Measurements from ENCODE around the gene STX1A.
"Not testable (repeated sequence)": the region's sequence is repeated elsewhere in the genome, so short reads cannot be mapped to it uniquely, and the experiment has no call there.

Gene STX1A

DNA sequence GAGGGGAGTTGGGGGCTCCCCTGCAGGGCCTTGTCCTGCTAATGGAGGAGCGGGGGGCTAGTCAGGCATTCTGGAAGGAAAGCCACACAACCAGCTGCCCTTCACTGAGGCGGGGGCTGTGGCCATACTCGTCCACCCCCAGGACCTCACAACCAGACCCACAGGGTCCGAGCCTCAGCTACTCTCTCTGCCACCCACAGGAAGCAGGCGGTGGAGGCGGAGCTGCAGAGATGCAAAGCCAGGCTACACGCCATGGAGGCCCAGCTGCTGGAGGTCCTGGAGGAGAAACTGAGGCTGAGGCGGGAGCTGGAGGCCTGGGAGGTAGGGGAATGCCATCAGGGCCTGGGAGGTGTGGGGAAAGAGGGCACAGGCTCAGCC, 16.0 kb upstream of the STX1A start:
- no peak for ATAC-seq
- no peak for DNase-seq

DNA sequence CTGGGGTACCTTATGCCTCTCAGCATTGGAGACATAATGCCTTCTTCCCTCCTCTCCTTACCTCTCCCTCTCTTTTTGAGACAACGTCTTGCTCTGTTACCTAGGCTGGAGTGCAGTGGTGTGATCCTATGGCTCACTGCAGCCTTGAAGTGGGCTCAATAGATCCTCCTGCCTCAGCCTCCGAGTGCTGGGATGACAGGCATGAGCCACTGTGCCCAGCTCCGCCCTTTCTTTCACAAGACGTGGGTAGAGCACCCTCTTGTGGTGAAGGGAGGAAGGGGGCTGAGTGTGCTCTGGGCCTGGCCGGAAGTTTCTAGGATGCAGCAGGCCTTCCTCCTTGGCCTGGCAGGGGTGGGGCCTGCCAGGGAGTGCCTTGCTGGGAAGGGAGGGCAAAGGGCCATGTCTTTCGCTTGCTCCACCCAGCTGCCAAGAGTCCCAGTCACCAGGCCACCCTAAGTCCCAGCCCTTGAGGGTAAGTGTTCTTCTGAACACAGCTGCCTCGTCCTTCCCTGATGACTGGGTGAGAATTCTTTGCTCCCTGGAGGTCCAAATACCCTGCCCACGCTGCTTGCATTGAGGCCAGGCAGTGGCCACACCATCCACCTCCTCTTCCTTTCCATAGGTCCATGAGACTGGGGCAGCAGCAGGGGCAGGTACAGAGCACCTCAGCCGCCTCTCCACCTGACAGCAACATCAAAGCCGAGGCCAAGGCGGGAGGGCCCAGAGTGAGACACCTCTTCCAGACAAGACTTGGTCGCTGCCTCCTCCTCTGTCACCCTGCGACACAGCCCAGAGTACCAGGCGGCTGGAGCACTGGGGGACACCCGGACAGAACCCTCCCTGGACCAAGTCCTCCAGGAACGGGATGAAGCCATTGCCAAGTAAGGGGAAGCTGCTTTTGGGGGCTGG, 15.4 kb upstream of the STX1A start:
- DNase-seq (peak; percentile 84), ATAC-seq (peak; percentile 62)

DNA sequence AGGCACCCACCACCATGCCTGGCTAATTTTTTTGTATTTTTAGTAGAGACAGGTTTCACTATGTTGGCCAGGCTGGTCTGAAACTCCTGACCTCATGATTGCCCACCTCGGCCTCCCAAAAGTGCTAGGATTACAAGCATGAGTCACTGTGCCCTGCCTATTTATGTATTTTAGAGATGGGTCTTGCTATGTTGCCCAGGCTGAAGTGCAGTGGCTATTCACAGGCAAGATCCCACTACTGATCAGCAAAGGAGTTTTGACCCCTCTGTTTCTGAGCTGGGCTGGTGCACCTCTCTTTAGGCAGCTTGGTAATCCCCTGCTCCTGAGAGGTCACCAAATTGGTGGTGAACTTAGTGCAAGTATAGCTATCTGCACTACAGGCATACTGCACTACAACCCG, 12.9 kb upstream of the STX1A start:
- DNase-seq (no peak), ATAC-seq (no peak)

DNA sequence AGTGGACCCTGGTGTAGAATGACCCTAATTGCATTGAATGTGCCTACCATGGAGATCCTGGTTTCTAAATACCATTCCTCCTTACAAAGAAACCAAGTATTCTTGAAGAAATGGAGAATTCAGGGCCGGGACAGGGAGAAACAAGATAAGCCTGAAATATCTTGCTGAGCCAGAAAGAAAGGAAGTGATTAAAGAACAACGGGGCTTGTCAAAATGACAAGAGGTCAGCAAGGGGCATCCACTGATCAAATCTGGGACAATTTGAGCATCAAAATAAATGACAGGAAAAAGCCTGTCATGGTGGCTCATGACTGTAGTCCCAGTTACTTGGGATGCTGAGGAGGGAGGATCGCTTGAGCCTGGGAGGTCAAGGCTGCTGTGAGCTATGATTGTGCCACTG, 11.0 kb upstream of the STX1A start:
- DNase-seq = no peak
- ATAC-seq = no peak

- DNase-seq (no peak), ATAC-seq (no peak)
Measured at GRCh38 chr7:73728551-73728950, 9.1 kb upstream of the STX1A start.

DNA sequence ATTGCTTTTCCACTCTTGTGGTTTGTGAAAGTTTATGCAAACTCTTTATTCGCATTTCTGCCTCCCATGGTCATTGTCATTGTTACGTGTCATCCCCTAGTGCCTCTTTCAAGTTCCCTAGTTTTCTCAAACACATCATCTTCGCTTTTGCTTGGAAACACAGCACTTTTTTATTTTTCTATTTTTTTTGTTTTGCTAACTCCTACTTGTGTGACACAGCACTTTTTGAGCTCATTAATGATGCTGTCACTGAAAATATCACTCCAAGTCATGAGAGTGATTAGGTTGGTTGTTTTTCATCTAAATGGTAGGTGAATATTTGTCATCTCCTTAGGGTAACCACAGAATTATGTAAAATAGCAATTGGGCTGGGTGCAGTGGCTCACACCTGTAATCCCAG, 8.5 kb upstream of the STX1A start:
- DNase-seq (no peak), ATAC-seq (no peak)

DNA sequence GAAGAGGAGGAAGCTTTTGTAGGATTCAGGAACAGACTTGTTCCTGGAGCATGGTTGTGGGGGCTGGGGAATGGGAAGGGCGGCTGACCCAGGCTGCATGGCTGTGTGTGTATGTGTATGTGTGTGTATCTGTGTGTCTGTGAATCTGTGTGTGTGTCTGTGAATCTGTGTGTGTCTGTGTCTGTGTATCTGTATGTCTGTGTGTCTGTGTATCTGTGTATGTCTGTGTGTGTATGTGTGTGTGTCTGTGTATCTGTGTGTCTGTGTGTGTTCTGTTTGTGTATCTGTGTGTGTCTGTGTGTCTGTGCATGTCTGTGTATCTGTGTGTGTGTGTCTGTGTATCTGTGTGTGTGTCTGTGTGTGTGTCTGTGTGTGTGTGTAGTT, 6.6 kb upstream of the STX1A start:
- ATAC-seq = peak; percentile 19

DNA sequence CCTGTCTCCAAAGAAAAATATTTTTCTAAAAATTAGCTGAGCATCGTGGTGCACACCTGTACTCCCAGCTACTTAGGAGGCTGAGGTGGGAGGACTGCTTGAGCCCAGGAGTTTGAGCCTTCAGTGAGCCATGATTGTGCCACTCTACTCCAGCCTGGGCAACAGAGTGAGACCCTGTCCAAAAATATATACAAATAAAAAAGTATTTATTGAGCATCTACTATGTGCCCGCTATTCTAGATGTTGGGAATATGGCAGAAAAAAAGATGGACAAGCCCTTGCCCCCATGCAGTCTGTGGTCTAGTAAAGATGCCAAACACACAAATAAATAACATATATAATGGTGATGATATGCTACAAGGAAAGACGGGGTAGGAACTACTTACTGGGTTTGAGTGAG, 4.3 kb upstream of the STX1A start:
- ATAC-seq = no peak
- DNase-seq = no peak

More for the DNA sequence above, 6.6 kb upstream of the STX1A start:
- no peak for DNase-seq

DNA sequence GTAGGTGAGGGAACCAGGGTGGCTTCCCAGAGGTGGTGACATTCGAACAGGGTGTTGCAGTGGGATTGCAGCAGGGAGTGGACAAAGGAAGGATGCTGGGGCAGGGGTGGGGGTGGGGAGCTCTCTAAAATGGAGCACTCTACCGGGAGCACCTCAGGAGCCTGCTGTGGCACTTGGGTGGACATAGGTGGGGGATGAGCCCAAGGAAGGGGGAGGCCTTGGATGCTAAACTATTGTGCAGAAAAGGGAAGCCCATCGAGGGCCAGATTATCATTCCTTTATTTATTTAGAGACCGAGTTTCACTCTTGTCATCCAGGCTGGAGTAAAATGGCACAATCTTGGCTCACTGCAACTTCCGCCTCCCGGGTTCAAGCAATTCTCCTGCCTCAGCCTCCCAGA, 3.3 kb upstream of the STX1A start:
- DNase-seq = no peak
- no peak for ATAC-seq

- DNase-seq, ATAC-seq: not testable (repeated sequence)
Measured at GRCh38 chr7:73722182-73722581, 2.7 kb upstream of the STX1A start.

DNA sequence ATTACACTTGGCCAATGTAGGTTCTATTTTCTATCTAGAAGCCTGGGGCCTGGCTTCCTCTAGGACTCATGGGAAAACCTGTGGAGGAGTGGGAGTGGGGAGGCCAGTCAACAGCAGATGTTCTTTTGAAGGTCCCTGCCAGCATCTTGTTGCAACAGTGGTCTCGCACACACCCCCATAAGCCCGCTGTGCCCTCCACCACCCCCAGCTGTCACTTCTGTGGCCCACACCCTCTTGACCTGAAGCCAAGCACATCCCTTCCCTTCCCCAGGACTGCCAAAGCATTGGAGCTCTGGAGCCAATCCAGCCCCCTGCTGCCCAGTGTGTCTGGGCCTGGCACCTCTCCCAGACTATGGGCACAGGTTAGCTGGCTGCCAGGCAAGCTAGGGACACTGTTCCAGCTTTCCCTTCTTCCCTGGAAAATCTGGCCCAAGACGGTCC, 1.9 kb upstream of the STX1A start:
- ATAC-seq = no peak
- no peak for DNase-seq

DNA sequence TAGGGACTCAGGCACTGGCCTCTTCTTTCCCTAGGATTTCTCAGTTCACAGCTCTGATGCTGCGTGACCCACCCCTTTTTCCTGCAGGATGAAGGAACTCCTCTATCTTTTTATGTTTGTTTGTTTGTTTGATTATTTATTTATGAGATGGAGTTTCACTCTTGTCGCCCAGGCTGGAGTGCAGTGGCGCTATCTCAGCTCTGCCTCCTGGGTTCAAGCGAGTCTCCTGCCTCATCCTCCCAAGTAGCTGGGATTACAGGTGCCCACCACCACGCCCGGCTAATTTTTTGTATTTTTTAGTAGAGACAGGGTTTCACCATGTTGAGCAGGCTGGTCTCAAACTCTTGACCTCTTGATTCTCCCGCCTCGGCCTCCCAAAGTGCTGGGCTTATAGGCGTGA, 974 bp upstream of the STX1A start:
- ATAC-seq, DNase-seq: not testable (repeated sequence)

DNA sequence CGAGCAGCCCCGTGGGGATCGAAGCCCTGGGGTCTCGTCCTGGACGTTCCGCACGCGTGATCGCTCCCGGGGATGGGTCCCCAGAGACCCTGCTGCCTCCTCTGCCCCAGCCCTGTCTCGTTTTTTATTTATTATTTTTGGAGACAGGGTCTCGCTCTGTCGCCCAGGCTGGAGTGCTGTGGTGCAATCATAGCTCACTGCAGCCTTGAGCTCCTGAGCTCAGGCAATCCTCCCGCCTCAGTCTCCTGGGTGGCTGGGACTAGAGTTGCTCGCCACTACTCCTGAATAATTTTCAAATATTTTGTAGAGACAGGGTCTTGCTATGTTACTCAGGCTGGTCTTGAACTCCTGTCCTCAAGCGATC, 319 bp upstream of the STX1A start:
- DNase-seq = no peak
- no peak for ATAC-seq

GRCh38 chr7:73718438-73718881, 1.0 kb downstream of the STX1A start:
- DNase-seq = peak; percentile 53
- ATAC-seq = no peak

DNA sequence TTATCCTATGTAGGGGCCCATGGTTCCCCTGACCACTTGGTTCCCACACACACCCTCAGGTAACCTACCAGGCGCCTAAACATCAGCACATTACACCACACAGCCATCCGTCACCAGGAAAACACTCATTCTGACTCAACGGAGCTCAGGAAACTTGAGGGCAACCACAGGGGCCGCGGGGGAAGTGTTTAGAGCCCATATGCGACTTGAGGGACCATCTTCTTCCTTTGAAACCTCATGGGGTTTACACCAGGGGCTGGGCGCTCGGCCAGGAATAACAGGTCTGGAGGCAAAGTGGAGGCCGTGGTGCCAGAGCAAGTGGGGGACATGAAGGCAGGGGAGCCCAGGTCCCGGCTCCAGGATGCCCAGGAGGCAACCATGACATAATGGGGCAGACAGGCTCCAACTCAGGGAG, 1.5 kb downstream of the STX1A start:
- peak; percentile 72 for ATAC-seq
- peak; percentile 82 for DNase-seq

DNA sequence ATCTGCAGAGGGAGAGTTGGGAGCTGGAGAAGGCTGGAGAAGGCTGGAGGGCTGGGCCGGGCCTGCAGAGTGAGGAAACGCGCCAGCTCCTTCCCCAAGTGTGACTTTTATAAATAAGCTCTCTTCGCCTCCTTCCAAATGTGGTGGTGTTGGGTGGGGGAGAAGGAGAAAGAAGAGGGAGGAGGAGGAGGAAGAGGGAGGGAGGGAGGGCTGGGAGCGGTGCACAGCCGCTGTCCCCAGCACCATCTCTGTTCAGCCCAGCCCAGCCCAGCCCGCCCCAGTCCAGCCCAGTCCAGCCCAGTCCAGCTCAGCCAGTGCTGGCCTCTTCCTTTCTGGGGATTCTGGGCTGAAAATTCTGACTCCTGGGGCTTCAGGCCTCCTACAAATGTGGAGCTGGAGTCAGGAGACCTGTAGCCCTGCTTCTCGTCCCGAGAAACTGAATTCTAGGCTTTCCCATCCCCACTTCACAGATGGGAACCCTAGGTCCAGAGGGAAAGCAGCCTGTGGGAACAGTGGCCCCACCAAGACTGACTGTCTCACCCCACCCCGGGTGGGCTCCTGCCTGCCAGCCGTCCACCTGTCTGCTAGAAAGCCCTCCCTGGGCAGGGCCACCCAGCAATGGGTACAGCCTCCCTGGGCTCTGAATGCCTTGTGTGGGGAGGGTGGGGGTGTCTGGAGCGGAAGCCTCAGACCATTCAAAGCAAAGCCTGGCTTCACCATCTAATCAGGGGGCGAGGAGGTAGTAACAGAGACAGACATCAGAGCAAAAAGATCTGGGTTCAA, 2.3 kb downstream of the STX1A start:
- no peak for DNase-seq
- ATAC-seq = peak; percentile 0

- DNase-seq (no peak), ATAC-seq (no peak)
Measured at GRCh38 chr7:73716318-73716890, 3.1 kb downstream of the STX1A start.

DNA sequence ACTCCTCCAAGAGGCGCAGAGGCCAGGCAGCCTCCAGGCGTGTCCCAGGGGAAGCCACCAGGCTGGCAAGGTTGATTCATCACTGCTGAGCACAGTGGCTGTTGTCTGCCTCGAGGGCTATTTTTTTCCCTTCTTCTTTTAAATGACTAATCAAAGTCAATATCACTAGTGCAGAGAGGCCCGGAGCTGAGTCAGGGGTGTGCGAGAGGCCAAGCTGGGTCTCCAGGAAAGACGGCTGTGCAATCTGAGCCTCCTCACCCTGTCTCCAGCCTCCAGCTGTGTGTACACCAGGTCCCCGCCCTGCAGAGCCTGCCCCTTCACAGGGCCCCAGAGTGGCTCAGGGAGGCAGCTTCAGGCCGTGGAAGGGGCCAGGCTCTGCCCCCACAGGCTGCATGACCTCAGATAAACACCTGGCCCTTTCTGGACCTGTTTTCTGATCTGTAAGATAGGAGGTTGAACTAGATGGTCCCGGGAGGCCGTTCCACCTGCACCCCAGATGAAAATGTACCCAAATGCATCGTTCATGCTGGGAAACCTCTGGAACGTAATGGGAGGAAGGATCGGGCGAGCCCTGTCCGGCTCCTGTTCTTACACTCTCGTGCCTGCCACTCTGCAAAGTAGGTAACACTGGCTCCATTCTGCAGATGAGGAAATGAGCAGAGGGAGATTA, 3.7 kb downstream of the STX1A start:
- ATAC-seq = peak; percentile 77
- peak; percentile 77 for DNase-seq

DNA sequence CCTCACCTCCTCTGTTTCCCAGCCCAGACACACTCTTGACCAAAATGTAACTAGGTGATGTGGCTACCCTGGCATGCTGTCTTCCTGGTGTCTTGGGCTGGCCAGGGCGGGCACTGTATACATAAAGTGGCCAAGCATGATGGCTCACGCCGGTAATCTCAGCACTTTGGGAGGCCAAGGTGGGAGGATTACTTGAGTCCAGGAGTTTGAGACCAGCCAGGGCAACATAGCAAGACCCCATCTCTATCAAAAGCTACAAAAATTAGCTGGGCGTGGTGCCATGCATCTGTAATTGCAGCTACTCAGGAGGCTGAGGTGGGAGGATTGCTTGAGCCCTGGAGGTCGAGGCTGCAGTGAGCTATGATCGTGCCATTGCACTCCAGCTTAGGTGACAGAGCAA, 6.2 kb downstream of the STX1A start:
- ATAC-seq, DNase-seq: not testable (repeated sequence)

DNA sequence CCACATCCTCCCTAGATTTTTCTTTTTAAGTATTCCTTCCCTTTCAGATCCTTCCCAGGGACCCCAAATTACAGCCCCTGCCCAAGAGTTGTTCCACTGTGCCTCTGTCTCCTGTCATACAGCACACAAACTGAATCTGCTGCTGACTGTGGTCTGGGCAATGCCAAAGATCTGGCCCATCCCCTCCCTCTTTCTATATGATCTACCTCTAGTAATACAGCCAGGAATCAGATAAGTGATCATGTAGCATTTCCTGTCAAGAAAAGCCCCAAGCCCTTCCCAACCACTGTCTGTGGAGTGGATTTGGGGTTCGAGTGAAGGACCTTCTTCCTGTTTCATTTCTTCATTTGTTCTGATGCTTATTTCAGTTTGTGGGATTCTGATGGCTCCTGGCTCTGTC, 6.7 kb downstream of the STX1A start:
- no peak for DNase-seq

GRCh38 chr7:73708961-73709549, 10.4 kb downstream of the STX1A start:
- DNase-seq (no peak), ATAC-seq (no peak)

More for the DNA sequence above, 6.7 kb downstream of the STX1A start:
- ATAC-seq = no peak

DNA sequence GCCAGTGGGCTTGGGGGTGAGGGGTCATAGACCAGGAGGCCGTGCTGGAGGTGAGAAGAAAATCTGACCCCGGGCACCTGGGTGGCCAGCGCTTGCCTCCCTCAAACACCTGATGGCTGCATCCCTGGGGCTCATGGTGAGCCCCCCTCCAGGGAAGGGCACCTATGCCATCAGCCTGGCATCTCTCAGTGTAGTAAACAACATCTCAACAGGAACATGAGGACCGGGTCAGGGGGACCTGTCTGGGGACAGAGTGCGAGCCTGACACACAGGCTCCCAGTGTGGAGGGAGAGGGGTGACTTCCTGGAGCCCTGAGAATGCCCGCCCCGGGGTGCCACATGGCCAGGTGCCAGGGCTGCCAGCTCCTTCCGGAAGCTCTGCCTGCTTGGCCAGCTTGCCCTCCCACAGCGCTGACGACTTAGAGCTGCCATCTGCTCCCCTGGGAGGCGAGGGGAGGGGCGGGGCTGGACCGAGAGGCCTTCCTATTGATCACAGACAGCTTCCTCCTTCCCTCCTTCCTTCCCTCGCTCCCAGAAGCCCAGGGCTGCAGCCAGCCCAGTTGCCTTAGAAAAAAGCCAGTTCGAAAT, 12.3 kb downstream of the STX1A start:
- peak; percentile 36 for DNase-seq
- no peak for ATAC-seq

Measured in stimulated activated naive CD8-positive, alpha-beta T cell treated with anti-CD3 and anti-CD28 coated beads, Interleukin-15, Interleukin-2, amounts not matched to agents 100 U/mL and 50 U/mL, for 24 hours (primary cell).